WTC11 (cell line): ENCODE results near the gene FBLN2. TPM values are rescaled to one million over a fixed set of nuclear protein-coding genes. Genes with fewer than 3 reads are reported as not detected.

ENCODE experiments used
- ATAC-seq: fragments of 200-7000 bp; cut with Tn5 transposase; 2 replicates; pipeline ENCODE4 v1.10.0; 2021; ENCODE audit warnings: mild to moderate bottlenecking, moderate library complexity
- CTCF ChIA-PET: fragments of 300-600 bp; sonication (Branson Sonifier 250); formaldehyde crosslinking; loops from one replicate; lab custom pipeline; 2021; ENCODE audit warnings: antibody characterized with exemption; lab: Charles Lee
- POLR2A ChIA-PET: fragments of 350-600 bp; sonication (Branson Sonifier 250); formaldehyde crosslinking; loops from one replicate; lab custom pipeline; 2021; ENCODE audit warnings: antibody characterized with exemption; lab: Charles Lee
- DNase-seq: peaks from one replicate; pipeline ENCODE4 v3.0.0; 2021; ENCODE audit warnings: low spot score
- H3K27ac Mint-ChIP-seq: 2 replicates; pipeline ENCODE4 v1.8.0; 2021; ENCODE audit warnings: mixed read lengths
- H3K27me3 Mint-ChIP-seq: 2 replicates; pipeline ENCODE4 v1.8.0; 2021; ENCODE audit warnings: low read depth, mild to moderate bottlenecking, moderate library complexity, mixed read lengths
- H3K36me3 Mint-ChIP-seq: 2 replicates; pipeline ENCODE4 v1.8.0; 2021; ENCODE audit warnings: mixed read lengths
- H3K4me1 Mint-ChIP-seq: 2 replicates; pipeline ENCODE4 v1.8.0; 2022; ENCODE audit warnings: mixed read lengths
- H3K4me3 Mint-ChIP-seq: 2 replicates; pipeline ENCODE4 v1.8.0; 2021; ENCODE audit warnings: mild to moderate bottlenecking, moderate library complexity, mixed read lengths
- H3K9me3 Mint-ChIP-seq: 2 replicates; pipeline ENCODE4 v1.8.0; 2021; ENCODE audit warnings: mixed read lengths
- CBFB ChIP-seq: sonication (generic); formaldehyde crosslinking; IDR thresholded peaks from 2 replicates; pipeline ENCODE4 v1.8.1; 2022; ENCODE audit warnings: mild to moderate bottlenecking, low read depth, missing genetic modification reagents
- ERG ChIP-seq: fragments of 250-450 bp; sonication (Bioruptor Pico); IDR thresholded peaks from 2 replicates; pipeline ENCODE4 v1.8.0; 2021; ENCODE audit warnings: mild to moderate bottlenecking
- FOXK1 ChIP-seq: sonication (generic); formaldehyde crosslinking; IDR thresholded peaks from 2 replicates; pipeline ENCODE4 v1.8.0; 2022; ENCODE audit warnings: mild to moderate bottlenecking, moderate library complexity, missing genetic modification reagents
- GTF2I ChIP-seq: fragments of 250-450 bp; sonication (Bioruptor Pico); conservative IDR thresholded peaks from 2 replicates; pipeline ENCODE4 v1.4.0; 2021; ENCODE audit warnings: mild to moderate bottlenecking
- NFYB ChIP-seq: sonication (generic); formaldehyde crosslinking; conservative IDR thresholded peaks from 2 replicates; pipeline ENCODE4 v1.8.0; 2022; ENCODE audit warnings: low read depth, missing genetic modification reagents
- OVOL2 ChIP-seq: fragments of 250-450 bp; sonication (Bioruptor Pico); IDR thresholded peaks from 2 replicates; pipeline ENCODE4 v1.9.0; 2021; ENCODE audit warnings: mild to moderate bottlenecking, borderline replicate concordance
- PREB ChIP-seq: sonication (generic); formaldehyde crosslinking; IDR thresholded peaks from 2 replicates; pipeline ENCODE4 v1.8.1; 2022; ENCODE audit warnings: mild to moderate bottlenecking, missing genetic modification reagents, moderate library complexity, borderline replicate concordance
- SMAD4 ChIP-seq: sonication (generic); formaldehyde crosslinking; IDR thresholded peaks from 2 replicates; pipeline ENCODE4 v1.8.0; 2022; ENCODE audit warnings: mild to moderate bottlenecking, missing genetic modification reagents
- TP53 ChIP-seq: sonication (generic); formaldehyde crosslinking; IDR thresholded peaks from 2 replicates; pipeline ENCODE4 v1.8.1; 2023; ENCODE audit warnings: mild to moderate bottlenecking, missing genetic modification reagents
- ZNF263 ChIP-seq: sonication (generic); formaldehyde crosslinking; IDR thresholded peaks from 2 replicates; pipeline ENCODE4 v1.8.1; 2022; ENCODE audit warnings: low read depth, mild to moderate bottlenecking, moderate library complexity, missing genetic modification reagents
- ZNF423 ChIP-seq: fragments of 250-450 bp; sonication (Bioruptor Pico); IDR thresholded peaks from 2 replicates; pipeline ENCODE4 v2.1.2; 2022; ENCODE audit warnings: mild to moderate bottlenecking, moderate library complexity
- ZNF512 ChIP-seq: sonication (generic); formaldehyde crosslinking; IDR thresholded peaks from 2 replicates; pipeline ENCODE4 v1.8.1; 2022; ENCODE audit warnings: missing genetic modification reagents, borderline replicate concordance
- total RNA-seq: library from RNA; stranded (reverse); gene quantifications from 3 replicates; pipeline ENCODE4 v1.2.3, GENCODE V29; 2021

The FBLN2 gene
- total RNA-seq, 1 experiment from 2014 or later, result 20.7 TPM

GRCh38 chr3:13513913-13514517 lies 34.9 kb upstream of the FBLN2 start:
- no peaks in the 10 kb centered on the region for H3K4me1 Mint-ChIP-seq
- ChIA-PET POLR2A (interaction anchor here (0.6 kb wide), 1 partner anchor 357 kb away, joined by 3 read pairs; no protein-coding TSS in a partner anchor), CTCF (interaction anchor here (0.9 to 2.3 kb wide), 6 partner anchors 14 to 134 kb away, joined by 3 to 11 read pairs (median 6); partner anchors contain the start of gene HDAC11)
- ATAC-seq (no peak), DNase-seq (no peak)
- H3K4me3 Mint-ChIP-seq, result no peak overlapping the region
- TF ChIP-seq FOXK1 (CRISPR knock-in tag), result no peak
- TF ChIP-seq ZNF263 (CRISPR knock-in tag), result no peak
- no peak overlapping the region for H3K27ac Mint-ChIP-seq
- H3K9me3 Mint-ChIP-seq, result no peaks in the 10 kb centered on the region
- H3K36me3 Mint-ChIP-seq, result no peaks in the 10 kb centered on the region
- no peaks in the 10 kb centered on the region; the same call in 1 of the 2 replicates for H3K27me3 Mint-ChIP-seq

- ChIA-PET CTCF (interaction anchor here (1.0 to 2.3 kb wide), 3 partner anchors 14 to 35 kb away, joined by 5 to 11 read pairs (median 9); partner anchors contain the start of gene HDAC11), POLR2A (no interaction called here)
- TF ChIP-seq SMAD4 (no peak), ZNF423 (CRISPR knock-in tag) (no peak), ERG (CRISPR knock-in tag) (no peak), PREB (no peak), OVOL2 (CRISPR knock-in tag) (no peak), TP53 (CRISPR knock-in tag) (no peak)
- TF ChIP-seq, all 79 proteins: peak for 0
- Mint-ChIP-seq H3K4me3 (no peak overlapping the region), H3K27me3 (no peaks in the 10 kb centered on the region; the same call in 1 of the 2 replicates), H3K27ac (no peak overlapping the region), H3K4me1 (peaks cover 3% of the 10 kb centered on the region; the same call in 1 of the 2 replicates), H3K36me3 (no peaks in the 10 kb centered on the region), H3K9me3 (no peaks in the 10 kb centered on the region)
- DNase-seq (no peak), ATAC-seq (no peak)
Observed at GRCh38 chr3:13514639-13515435, 34.1 kb upstream of the FBLN2 start.

- no peak overlapping the region for H3K27ac Mint-ChIP-seq
- POLR2A ChIA-PET, result no interaction called here
Observed at GRCh38 chr3:13515786-13516759, 32.9 kb upstream of the FBLN2 start.

More at GRCh38 chr3:13515786-13516759, 32.9 kb upstream of the FBLN2 start:
- ATAC-seq (no peak), DNase-seq (no peak)
- TF ChIP-seq GTF2I (no peak), CBFB (CRISPR knock-in tag) (no peak), ZNF512 (CRISPR knock-in tag) (no peak), NFYB (CRISPR knock-in tag) (no peak)
- CTCF ChIA-PET, result interaction anchor here (0.7 to 2.3 kb wide), 3 partner anchors 12 to 132 kb away, joined by 5 to 11 read pairs (median 9); no protein-coding TSS in a partner anchor
- Mint-ChIP-seq H3K36me3 (no peaks in the 10 kb centered on the region), H3K4me1 (peaks cover 3% of the 10 kb centered on the region; the same call in 1 of the 2 replicates), H3K9me3 (peaks cover under 1% of the 10 kb centered on the region; the same call in 1 of the 2 replicates), H3K4me3 (no peak overlapping the region), H3K27me3 (no peaks in the 10 kb centered on the region; the same call in 1 of the 2 replicates)
